ENCODE measurements around the gene RAB30.

DNA sequence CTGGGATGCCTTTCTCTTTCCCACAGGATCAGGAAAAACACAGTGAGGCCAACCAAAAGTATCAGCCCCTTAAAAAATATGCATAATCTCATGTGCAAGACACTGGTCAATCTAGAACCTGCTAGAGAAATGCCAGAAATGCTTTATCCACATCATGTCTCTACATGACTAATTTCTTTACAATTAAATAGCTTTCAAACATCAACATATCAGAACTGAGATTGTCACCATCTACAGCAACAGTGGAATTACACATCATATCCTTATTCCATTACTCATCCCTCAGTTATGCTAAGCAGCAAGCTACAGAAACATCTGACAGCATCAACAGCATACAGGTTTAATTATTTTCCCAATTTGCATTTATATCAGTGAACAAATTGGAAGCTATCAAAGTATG lies 91.4 kb downstream of the RAB30 start:
- no peak for TF ChIP-seq POLR2A (IDR thresholded peaks at IDR 0.05)
- no peak for TF ChIP-seq POLR2AphosphoS5 (IDR thresholded peaks at IDR 0.05)
- TF ChIP-seq, protein P1, sequence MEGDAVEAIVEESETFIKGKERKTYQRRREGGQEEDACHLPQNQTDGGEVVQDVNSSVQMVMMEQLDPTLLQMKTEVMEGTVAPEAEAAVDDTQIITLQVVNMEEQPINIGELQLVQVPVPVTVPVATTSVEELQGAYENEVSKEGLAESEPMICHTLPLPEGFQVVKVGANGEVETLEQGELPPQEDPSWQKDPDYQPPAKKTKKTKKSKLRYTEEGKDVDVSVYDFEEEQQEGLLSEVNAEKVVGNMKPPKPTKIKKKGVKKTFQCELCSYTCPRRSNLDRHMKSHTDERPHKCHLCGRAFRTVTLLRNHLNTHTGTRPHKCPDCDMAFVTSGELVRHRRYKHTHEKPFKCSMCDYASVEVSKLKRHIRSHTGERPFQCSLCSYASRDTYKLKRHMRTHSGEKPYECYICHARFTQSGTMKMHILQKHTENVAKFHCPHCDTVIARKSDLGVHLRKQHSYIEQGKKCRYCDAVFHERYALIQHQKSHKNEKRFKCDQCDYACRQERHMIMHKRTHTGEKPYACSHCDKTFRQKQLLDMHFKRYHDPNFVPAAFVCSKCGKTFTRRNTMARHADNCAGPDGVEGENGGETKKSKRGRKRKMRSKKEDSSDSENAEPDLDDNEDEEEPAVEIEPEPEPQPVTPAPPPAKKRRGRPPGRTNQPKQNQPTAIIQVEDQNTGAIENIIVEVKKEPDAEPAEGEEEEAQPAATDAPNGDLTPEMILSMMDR (IDR thresholded peaks at IDR 0.05) = no peak

All from gastroesophageal sphincter (tissue), 3 donors.